GM23338 (cell line): ENCODE data around the gene ARHGAP1. TPM values are rescaled to one million over a fixed set of nuclear protein-coding genes. Genes with fewer than 3 reads are reported as not detected.

Experiments
- ATAC-seq: fragments of 200-7000 bp; cut with Tn5 transposase; 3 replicates; pipeline ENCODE4 v1.9.1; 2020
- DNase-seq: peaks from one replicate; pipeline ENCODE4 v3.0.0-alpha.2; 2015; ENCODE audit warnings: low spot score
- H2AFZ ChIP-seq: fragments of 200-600 bp; sonication (generic); 2 replicates; pipeline ENCODE4 v1.8.0; 2016; ENCODE audit warnings: antibody characterized with exemption, mild to moderate bottlenecking, moderate library complexity
- H3F3A ChIP-seq: fragments of 200-600 bp; sonication (generic); replicated peaks from 2 replicates; pipeline ENCODE4 v1.8.0; 2017; ENCODE audit warnings: antibody characterized with exemption, mixed run types, low read depth
- H3K27ac ChIP-seq: fragments of 200-600 bp; sonication (generic); 2 replicates; pipeline ENCODE4 v1.6.1; 2016; ENCODE audit warnings: low read depth
- H3K27me3 ChIP-seq: fragments of 200-600 bp; sonication (generic); 2 replicates; pipeline ENCODE4 v1.8.0; 2016; ENCODE audit warnings: mild to moderate bottlenecking, mixed run types, moderate library complexity; ENCODE audit not compliant: insufficient read depth
- H3K36me3 ChIP-seq: fragments of 200-600 bp; sonication (generic); 2 replicates; pipeline ENCODE4 v1.8.0; 2016; ENCODE audit warnings: mild to moderate bottlenecking; ENCODE audit not compliant: insufficient read depth
- H3K4me1 ChIP-seq: fragments of 200-600 bp; sonication (generic); 2 replicates; pipeline ENCODE4 v1.8.0; 2016; ENCODE audit warnings: mild to moderate bottlenecking, moderate library complexity; ENCODE audit not compliant: insufficient read depth
- H3K4me2 ChIP-seq: fragments of 200-600 bp; sonication (generic); 2 replicates; pipeline ENCODE4 v1.7.1; 2017; ENCODE audit warnings: mixed run types
- H3K4me3 ChIP-seq: fragments of 200-600 bp; sonication (generic); 2 replicates; pipeline ENCODE4 v1.6.1; 2016; ENCODE audit warnings: mixed run types
- H3K79me2 ChIP-seq: fragments of 200-600 bp; sonication (generic); replicated peaks from 2 replicates; pipeline ENCODE4 v1.8.0; 2017; ENCODE audit warnings: mild to moderate bottlenecking; ENCODE audit not compliant: insufficient read depth
- H3K9me2 ChIP-seq: fragments of 200-600 bp; sonication (generic); 2 replicates; pipeline ENCODE4 v1.8.0; 2017; ENCODE audit not compliant: insufficient read depth
- H4K20me1 ChIP-seq: fragments of 200-600 bp; sonication (generic); replicated peaks from 2 replicates; pipeline ENCODE4 v1.8.0; 2017; ENCODE audit warnings: mild to moderate bottlenecking; ENCODE audit not compliant: insufficient read depth
- H3K27ac Mint-ChIP-seq: 2 replicates; pipeline ENCODE4 v1.8.0; 2020; ENCODE audit warnings: inconsistent platforms, mild to moderate bottlenecking, moderate library complexity, mixed read lengths
- H3K27me3 Mint-ChIP-seq: 3 replicates; pipeline ENCODE4 v1.8.0; 2022; ENCODE audit warnings: low read depth, mild to moderate bottlenecking, moderate library complexity, mixed read lengths, inconsistent platforms; ENCODE audit not compliant: insufficient read depth, poor library complexity
- H3K36me3 Mint-ChIP-seq: 3 replicates; pipeline ENCODE4 v1.8.0; 2021; ENCODE audit warnings: low read depth, mild to moderate bottlenecking, inconsistent platforms, moderate library complexity, mixed read lengths
- H3K4me1 Mint-ChIP-seq: 3 replicates; pipeline ENCODE4 v1.8.0; 2020; ENCODE audit warnings: mild to moderate bottlenecking, inconsistent platforms, mixed read lengths
- H3K4me3 Mint-ChIP-seq: 3 replicates; pipeline ENCODE4 v1.8.0; 2021; ENCODE audit warnings: moderate library complexity, mild to moderate bottlenecking, inconsistent platforms, mixed read lengths
- H3K9me3 Mint-ChIP-seq: 3 replicates; pipeline ENCODE4 v1.8.0; 2020; ENCODE audit warnings: moderate library complexity, mild to moderate bottlenecking, inconsistent platforms, mixed read lengths
- CREB1 ChIP-seq: fragments of 250-450 bp; sonication (Bioruptor Pico); IDR thresholded peaks from 2 replicates; pipeline ENCODE4 v1.5.0; 2020; ENCODE audit warnings: low read depth, mild to moderate bottlenecking, moderate library complexity
- EZH2 ChIP-seq: fragments of 200-600 bp; sonication (generic); IDR thresholded peaks from one replicate; pipeline ENCODE4 v1.8.0; 2017; ENCODE audit warnings: antibody characterized with exemption, mild to moderate bottlenecking, low read depth; ENCODE audit not compliant: unreplicated experiment
- EZH2phosphoT487 ChIP-seq: fragments of 200-600 bp; sonication (generic); IDR thresholded peaks from one replicate; pipeline ENCODE4 v1.8.1; 2018; ENCODE audit warnings: antibody characterized with exemption; ENCODE audit not compliant: unreplicated experiment
- JUNB ChIP-seq: IDR thresholded peaks from one replicate; pipeline ENCODE4 v1.6.1; 2016; ENCODE audit warnings: antibody characterized with exemption; ENCODE audit not compliant: unreplicated experiment
- NANOG ChIP-seq: IDR thresholded peaks from 2 replicates; pipeline ENCODE4 v1.6.1; 2016; ENCODE audit warnings: antibody characterized with exemption, borderline replicate concordance
- POLR2AphosphoS5 ChIP-seq: IDR thresholded peaks from 2 replicates; pipeline ENCODE4 v1.6.1; 2016; ENCODE audit warnings: antibody characterized with exemption, low read depth
- STAT1 ChIP-seq: IDR thresholded peaks from one replicate; pipeline ENCODE4 v1.6.1; 2016; ENCODE audit warnings: antibody characterized with exemption; ENCODE audit not compliant: unreplicated experiment
- ZNF114 ChIP-seq: fragments of 250-450 bp; sonication (Bioruptor Pico); IDR thresholded peaks from 2 replicates; pipeline ENCODE4 v1.5.0; 2020; ENCODE audit warnings: mild to moderate bottlenecking, moderate library complexity
- ZNF331 ChIP-seq: fragments of 250-450 bp; sonication (Bioruptor Pico); IDR thresholded peaks from 2 replicates; pipeline ENCODE4 v1.5.0; 2020; ENCODE audit warnings: low read depth, mild to moderate bottlenecking, moderate library complexity
- polyA plus RNA-seq: library from polyadenylated mRNA; unstranded; fragments of >200 nt; fragmentation: Nextera tagmentation; extraction: Ambion mirVana; gene quantifications from 2 replicates; pipeline ENCODE4 v1.2.1, GENCODE V29; 2016
- total RNA-seq: library from RNA; depleted of rRNA; stranded (reverse); fragments of >200 nt; shearing (Covaris generic); gene quantifications from 2 replicates; pipeline ENCODE4 v1.2.3, GENCODE V29; 2014
- TF ChIP-seq, protein P1 (sequence below): IDR thresholded peaks from one replicate; pipeline ENCODE4 v1.6.1; 2018; ENCODE audit warnings: antibody characterized with exemption; ENCODE audit not compliant: unreplicated experiment
- TF ChIP-seq, protein P2 (sequence below): fragments of 250-450 bp; sonication (Bioruptor Pico); IDR thresholded peaks from 2 replicates; pipeline ENCODE4 v1.5.0; 2020; ENCODE audit warnings: mild to moderate bottlenecking, moderate library complexity
- TF ChIP-seq, protein P3 (sequence below): IDR thresholded peaks from 2 replicates; pipeline ENCODE4 v1.6.1; 2016; ENCODE audit warnings: antibody characterized with exemption
- TF ChIP-seq, protein P4 (sequence below), 2 experiments: fragments of 200-600 bp in 1 of 2; sonication (generic) in 1 of 2; conservative IDR thresholded peaks; 2 replicates each; pipeline versions ENCODE4 v1.5.1 to v1.6.1; 2016 to 2017; ENCODE audit warnings: antibody characterized with exemption in 2 of 2, low read depth in 2 of 2, mild to moderate bottlenecking in 2 of 2, moderate library complexity in 1 of 2

The ARHGAP1 gene
- total and polyA plus RNA-seq, 2 experiments from 2014 or later, result 23.4 to 38.1 TPM

DNA sequence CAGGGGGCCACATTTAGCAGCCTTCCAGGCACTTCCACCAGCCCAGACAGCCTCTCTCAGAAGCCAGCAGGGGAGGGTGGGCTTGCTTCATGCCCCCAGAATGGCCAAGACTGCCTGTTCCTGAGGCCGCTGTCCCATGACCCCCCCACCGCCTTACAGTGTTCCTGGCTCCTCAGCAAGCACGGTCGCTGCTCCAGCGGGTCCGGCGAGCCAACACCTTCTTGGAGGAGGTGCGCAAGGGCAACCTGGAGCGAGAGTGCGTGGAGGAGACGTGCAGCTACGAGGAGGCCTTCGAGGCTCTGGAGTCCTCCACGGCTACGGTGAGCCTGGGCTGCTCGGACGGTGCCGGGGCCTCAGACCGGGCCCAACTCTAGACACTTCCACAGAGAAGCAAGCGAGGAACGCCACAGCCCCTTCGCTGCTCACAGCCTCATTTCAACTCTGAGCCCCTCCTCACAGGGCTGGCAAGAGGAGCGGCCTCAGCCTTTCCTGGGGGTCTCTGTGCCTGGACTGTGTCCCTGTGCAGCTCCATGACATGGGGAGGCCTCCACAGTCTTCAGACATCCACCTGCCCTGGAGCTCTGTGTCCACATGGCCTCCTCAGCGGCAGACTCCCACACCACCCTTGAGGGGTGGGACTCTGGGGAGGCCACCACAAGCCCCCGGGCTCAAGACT, 19.3 kb upstream of the ARHGAP1 start:
- Mint-ChIP-seq H3K27ac (no peak overlapping the region), H3K4me1 (peaks cover 10% of the 10 kb centered on the region), H3K36me3 (no peaks in the 10 kb centered on the region), H3K4me3 (no peak overlapping the region), H3K27me3 (peaks cover 12% of the 10 kb centered on the region), H3K9me3 (no peaks in the 10 kb centered on the region; the same call in 2 of the 3 replicates)
- no peak overlapping the region for H3K27ac ChIP-seq
- H3K4me2 ChIP-seq, result no peak overlapping the region
- H3K27me3 ChIP-seq, result no peaks in the 10 kb centered on the region
- H3K4me3 ChIP-seq, result no peak overlapping the region
- H4K20me1 ChIP-seq, result no peaks in the 10 kb centered on the region
- H3F3A ChIP-seq, result no peaks in the 10 kb centered on the region
- no peaks in the 10 kb centered on the region for H3K4me1 ChIP-seq
- no peaks in the 10 kb centered on the region for H3K36me3 ChIP-seq
- peak overlapping the region; percentile 47; the same call in 1 of the 2 replicates for H2AFZ ChIP-seq
- TF ChIP-seq, protein P1, sequence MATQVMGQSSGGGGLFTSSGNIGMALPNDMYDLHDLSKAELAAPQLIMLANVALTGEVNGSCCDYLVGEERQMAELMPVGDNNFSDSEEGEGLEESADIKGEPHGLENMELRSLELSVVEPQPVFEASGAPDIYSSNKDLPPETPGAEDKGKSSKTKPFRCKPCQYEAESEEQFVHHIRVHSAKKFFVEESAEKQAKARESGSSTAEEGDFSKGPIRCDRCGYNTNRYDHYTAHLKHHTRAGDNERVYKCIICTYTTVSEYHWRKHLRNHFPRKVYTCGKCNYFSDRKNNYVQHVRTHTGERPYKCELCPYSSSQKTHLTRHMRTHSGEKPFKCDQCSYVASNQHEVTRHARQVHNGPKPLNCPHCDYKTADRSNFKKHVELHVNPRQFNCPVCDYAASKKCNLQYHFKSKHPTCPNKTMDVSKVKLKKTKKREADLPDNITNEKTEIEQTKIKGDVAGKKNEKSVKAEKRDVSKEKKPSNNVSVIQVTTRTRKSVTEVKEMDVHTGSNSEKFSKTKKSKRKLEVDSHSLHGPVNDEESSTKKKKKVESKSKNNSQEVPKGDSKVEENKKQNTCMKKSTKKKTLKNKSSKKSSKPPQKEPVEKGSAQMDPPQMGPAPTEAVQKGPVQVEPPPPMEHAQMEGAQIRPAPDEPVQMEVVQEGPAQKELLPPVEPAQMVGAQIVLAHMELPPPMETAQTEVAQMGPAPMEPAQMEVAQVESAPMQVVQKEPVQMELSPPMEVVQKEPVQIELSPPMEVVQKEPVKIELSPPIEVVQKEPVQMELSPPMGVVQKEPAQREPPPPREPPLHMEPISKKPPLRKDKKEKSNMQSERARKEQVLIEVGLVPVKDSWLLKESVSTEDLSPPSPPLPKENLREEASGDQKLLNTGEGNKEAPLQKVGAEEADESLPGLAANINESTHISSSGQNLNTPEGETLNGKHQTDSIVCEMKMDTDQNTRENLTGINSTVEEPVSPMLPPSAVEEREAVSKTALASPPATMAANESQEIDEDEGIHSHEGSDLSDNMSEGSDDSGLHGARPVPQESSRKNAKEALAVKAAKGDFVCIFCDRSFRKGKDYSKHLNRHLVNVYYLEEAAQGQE, result no peak
- no peak for TF ChIP-seq POLR2AphosphoS5
- no peak for TF ChIP-seq NANOG
- TF ChIP-seq EZH2phosphoT487, result no peak
- TF ChIP-seq CREB1, result no peak
- TF ChIP-seq, protein P2, sequence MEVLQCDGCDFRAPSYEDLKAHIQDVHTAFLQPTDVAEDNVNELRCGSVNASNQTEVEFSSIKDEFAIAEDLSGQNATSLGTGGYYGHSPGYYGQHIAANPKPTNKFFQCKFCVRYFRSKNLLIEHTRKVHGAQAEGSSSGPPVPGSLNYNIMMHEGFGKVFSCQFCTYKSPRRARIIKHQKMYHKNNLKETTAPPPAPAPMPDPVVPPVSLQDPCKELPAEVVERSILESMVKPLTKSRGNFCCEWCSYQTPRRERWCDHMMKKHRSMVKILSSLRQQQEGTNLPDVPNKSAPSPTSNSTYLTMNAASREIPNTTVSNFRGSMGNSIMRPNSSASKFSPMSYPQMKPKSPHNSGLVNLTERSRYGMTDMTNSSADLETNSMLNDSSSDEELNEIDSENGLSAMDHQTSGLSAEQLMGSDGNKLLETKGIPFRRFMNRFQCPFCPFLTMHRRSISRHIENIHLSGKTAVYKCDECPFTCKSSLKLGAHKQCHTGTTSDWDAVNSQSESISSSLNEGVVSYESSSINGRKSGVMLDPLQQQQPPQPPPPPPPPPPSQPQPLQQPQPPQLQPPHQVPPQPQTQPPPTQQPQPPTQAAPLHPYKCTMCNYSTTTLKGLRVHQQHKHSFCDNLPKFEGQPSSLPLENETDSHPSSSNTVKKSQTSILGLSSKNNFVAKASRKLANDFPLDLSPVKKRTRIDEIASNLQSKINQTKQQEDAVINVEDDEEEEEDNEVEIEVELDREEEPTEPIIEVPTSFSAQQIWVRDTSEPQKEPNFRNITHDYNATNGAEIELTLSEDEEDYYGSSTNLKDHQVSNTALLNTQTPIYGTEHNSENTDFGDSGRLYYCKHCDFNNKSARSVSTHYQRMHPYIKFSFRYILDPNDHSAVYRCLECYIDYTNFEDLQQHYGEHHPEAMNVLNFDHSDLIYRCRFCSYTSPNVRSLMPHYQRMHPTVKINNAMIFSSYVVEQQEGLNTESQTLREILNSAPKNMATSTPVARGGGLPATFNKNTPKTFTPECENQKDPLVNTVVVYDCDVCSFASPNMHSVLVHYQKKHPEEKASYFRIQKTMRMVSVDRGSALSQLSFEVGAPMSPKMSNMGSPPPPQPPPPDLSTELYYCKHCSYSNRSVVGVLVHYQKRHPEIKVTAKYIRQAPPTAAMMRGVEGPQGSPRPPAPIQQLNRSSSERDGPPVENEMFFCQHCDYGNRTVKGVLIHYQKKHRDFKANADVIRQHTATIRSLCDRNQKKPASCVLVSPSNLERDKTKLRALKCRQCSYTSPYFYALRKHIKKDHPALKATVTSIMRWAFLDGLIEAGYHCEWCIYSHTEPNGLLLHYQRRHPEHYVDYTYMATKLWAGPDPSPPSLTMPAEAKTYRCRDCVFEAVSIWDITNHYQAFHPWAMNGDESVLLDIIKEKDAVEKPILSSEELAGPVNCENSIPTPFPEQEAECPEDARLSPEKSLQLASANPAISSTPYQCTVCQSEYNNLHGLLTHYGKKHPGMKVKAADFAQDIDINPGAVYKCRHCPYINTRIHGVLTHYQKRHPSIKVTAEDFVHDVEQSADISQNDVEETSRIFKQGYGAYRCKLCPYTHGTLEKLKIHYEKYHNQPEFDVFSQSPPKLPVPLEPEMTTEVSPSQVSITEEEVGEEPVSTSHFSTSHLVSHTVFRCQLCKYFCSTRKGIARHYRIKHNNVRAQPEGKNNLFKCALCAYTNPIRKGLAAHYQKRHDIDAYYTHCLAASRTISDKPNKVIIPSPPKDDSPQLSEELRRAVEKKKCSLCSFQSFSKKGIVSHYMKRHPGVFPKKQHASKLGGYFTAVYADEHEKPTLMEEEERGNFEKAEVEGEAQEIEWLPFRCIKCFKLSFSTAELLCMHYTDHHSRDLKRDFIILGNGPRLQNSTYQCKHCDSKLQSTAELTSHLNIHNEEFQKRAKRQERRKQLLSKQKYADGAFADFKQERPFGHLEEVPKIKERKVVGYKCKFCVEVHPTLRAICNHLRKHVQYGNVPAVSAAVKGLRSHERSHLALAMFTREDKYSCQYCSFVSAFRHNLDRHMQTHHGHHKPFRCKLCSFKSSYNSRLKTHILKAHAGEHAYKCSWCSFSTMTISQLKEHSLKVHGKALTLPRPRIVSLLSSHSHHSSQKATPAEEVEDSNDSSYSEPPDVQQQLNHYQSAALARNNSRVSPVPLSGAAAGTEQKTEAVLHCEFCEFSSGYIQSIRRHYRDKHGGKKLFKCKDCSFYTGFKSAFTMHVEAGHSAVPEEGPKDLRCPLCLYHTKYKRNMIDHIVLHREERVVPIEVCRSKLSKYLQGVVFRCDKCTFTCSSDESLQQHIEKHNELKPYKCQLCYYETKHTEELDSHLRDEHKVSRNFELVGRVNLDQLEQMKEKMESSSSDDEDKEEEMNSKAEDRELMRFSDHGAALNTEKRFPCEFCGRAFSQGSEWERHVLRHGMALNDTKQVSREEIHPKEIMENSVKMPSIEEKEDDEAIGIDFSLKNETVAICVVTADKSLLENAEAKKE (CRISPR knock-in tag), result no peak
- TF ChIP-seq EZH2, result no peak
- TF ChIP-seq, protein P3, sequence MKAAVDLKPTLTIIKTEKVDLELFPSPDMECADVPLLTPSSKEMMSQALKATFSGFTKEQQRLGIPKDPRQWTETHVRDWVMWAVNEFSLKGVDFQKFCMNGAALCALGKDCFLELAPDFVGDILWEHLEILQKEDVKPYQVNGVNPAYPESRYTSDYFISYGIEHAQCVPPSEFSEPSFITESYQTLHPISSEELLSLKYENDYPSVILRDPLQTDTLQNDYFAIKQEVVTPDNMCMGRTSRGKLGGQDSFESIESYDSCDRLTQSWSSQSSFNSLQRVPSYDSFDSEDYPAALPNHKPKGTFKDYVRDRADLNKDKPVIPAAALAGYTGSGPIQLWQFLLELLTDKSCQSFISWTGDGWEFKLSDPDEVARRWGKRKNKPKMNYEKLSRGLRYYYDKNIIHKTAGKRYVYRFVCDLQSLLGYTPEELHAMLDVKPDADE, result no peak
- no peak for TF ChIP-seq ZNF114 (CRISPR knock-in tag)
- TF ChIP-seq ZNF331 (CRISPR knock-in tag), result no peak
- TF ChIP-seq STAT1, result no peak
- TF ChIP-seq JUNB, result no peak
- TF ChIP-seq, protein P4, sequence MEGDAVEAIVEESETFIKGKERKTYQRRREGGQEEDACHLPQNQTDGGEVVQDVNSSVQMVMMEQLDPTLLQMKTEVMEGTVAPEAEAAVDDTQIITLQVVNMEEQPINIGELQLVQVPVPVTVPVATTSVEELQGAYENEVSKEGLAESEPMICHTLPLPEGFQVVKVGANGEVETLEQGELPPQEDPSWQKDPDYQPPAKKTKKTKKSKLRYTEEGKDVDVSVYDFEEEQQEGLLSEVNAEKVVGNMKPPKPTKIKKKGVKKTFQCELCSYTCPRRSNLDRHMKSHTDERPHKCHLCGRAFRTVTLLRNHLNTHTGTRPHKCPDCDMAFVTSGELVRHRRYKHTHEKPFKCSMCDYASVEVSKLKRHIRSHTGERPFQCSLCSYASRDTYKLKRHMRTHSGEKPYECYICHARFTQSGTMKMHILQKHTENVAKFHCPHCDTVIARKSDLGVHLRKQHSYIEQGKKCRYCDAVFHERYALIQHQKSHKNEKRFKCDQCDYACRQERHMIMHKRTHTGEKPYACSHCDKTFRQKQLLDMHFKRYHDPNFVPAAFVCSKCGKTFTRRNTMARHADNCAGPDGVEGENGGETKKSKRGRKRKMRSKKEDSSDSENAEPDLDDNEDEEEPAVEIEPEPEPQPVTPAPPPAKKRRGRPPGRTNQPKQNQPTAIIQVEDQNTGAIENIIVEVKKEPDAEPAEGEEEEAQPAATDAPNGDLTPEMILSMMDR (conservative IDR thresholded peaks at IDR 0.05; ENCODE audit: low read depth in 2 of 2), result no peak
- DNase-seq (no peak), ATAC-seq (no peak)
- no peaks in the 10 kb centered on the region for H3K79me2 ChIP-seq
- H3K9me2 ChIP-seq, result no peaks in the 10 kb centered on the region
